GM19467 (cell line): Measurements from ENCODE around the gene SIGLEC11.
"Not testable (repeated sequence)": the region's sequence is repeated elsewhere in the genome, so short reads cannot be mapped to it uniquely, and the experiment has no call there.

ENCODE experiments used
- ATAC-seq: cut with Tn5 transposase; IDR thresholded peaks from one replicate; pipeline ENCODE4 v1.9.1; 2021; ENCODE audit warnings: mild to moderate bottlenecking, moderate library complexity; ENCODE audit not compliant: unreplicated experiment

The SIGLEC11 gene

DNA sequence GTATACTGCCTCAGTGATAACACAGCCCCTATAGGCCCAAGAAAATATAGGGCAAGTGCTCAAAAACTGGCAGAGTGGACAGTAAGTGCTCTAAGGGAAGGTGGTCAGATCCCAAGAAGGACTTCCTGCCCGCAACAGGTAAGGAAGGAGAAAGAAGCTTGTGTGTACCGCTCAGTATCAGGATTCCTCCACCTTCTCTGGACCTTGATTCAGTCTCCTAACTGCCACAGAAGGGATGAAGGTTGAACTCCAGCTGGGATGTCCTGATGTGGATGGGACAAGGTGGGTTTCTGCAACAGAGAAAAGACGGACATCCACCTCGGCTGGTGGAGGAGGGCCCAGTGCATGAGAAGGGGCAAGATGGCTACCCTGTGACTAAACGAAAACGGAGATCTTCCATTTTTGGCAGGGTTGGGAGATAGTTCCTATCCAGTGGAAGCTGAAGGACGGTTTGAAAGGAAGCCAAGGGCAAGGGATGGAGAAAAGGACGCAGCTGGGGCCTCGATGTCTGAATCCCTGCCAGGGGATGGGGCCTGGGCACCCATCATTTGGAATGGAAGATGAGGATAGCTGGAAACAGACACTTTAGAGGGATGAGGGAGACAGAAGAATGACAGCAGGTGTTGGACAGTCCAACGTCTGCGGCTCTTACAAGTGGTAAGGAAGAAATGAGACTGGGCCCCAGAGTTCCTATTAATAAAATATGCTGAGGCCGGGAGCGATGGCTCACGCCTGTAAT, 33.3 kb downstream of the SIGLEC11 start:
- ATAC-seq, result no peak

GRCh38 chr19:49926515-49926914, 34.5 kb downstream of the SIGLEC11 start:
- no peak for ATAC-seq

- ATAC-seq, result no peak
These were observed 35.5 kb downstream of the SIGLEC11 start for GRCh38 chr19:49925486-49925885.

GRCh38 chr19:49924881-49925210, 36.1 kb downstream of the SIGLEC11 start:
- not testable (repeated sequence) for ATAC-seq

- no peak for ATAC-seq
These were observed 36.7 kb downstream of the SIGLEC11 start for GRCh38 chr19:49924004-49924880.

DNA sequence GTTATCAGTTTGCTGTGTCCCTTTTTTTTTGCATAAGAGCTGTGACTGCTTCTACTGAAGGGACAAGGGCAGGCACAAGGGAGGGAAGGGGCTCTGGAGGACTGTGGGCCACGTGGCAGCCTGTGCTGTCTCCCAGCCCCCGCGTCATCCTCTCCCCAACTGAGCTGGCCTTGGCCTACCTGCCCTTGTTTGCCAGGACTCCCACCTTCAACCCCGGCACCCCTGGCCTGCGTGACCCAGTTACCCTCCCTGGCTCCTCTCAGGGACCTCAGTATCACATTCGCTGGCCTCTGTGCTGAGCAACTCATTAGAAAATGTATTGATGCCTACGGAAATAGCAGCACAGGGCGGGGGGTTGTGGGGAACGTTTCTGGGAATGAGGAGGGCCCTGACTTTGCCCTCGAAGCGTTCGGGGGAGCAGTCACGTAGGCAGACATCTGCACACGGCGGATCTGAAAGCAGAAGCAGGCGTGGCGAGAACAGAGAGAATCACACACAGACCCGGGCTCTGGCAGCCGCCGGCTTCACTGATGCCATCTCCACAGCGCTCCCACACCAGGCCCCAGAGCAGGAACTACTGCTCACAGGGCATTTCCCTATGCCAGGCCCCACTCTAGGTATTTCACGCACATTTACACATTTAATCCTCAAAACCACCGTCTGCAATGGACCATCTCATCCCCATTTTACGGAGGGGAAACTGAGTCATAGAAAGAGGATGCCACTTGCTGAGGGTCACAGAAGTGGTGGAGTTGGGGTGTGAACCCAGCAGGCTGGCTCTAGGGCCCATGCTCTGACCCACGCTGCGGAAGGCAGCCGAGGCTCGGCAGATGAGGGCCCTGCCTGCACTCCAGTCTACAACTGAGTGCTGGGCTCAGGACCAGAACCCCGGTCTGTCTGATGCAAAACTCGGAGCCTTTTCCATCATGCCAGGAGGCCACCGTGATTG, 37.6 kb downstream of the SIGLEC11 start:
- ATAC-seq, result no peak

GRCh38 chr19:49921871-49922795, 38.8 kb downstream of the SIGLEC11 start:
- ATAC-seq, result no peak

DNA sequence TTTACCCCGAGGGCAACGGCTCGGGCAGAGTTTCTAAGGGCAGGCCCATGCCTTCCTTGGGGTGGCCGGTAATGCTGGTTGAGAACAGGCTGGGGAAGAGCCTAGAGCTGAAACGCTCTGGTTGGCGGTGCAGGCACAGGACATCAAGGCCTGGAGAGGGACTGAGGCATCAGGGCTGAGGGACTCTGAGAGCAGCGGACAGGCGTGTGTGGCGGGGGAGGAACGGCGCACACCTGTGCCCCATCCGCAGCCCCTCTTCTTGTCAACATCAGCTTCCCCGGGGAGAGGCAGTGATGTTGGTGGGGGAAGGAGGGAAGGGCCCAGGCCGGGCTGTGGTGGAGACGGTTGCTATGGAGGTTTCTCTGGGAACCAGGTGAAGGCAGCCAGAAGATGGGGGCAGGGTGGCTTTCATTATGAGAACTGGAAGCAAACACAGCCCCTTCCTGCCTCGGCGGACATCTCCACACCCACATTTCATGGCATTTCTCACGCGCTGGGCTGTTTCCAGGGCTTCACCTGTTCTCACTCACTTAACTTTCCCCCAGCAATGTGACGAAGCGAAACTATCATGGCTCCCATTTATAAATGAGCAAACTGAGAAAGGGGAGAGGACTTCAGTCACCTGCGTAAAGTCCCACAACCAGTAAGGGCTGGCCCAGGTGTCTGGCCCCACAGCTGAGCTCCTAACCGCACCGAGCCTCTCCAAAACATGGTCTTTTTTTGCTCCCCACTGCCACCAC, 40.2 kb downstream of the SIGLEC11 start:
- no peak for ATAC-seq

DNA sequence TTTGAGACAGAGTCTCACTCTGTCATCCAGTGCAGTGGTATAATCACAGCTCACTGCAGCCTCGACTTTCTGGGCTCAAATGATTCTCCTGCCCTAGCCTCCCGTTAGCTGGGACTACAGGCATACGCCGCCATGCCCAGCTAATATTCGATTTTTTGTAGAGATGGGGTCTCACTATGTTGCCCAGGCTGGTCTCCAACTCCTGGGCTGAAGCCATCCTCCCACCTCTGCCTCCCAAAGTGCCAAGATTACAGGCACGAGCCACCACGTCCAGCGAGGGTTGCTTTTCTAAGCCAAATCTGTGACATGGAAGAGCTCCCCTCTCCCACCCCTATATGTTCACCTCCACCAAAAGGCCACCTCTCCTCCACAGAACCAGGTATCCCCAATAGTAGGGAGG, 42.9 kb downstream of the SIGLEC11 start:
- ATAC-seq, result no peak

- ATAC-seq, result no peak
These were observed 43.9 kb downstream of the SIGLEC11 start for GRCh38 chr19:49916839-49917733.

DNA sequence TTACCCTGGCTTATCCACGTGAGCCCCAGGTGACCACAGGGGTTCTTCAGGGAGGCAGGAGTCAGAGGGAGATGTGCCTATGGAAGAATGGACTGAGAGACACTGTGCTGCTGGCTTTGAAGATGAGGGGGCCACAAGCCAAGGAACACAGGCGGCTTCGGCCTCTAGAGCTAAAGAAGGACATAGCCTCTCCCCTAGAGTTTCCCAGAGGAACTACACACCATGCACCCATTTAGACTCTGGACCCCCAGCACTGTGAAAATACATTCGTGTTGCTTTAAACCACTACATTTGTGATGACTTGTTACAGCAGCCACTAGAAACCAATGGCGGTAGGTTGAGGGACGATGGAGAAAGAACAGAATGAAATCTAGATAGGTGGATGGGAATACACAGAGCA, 45.7 kb downstream of the SIGLEC11 start:
- no peak for ATAC-seq

DNA sequence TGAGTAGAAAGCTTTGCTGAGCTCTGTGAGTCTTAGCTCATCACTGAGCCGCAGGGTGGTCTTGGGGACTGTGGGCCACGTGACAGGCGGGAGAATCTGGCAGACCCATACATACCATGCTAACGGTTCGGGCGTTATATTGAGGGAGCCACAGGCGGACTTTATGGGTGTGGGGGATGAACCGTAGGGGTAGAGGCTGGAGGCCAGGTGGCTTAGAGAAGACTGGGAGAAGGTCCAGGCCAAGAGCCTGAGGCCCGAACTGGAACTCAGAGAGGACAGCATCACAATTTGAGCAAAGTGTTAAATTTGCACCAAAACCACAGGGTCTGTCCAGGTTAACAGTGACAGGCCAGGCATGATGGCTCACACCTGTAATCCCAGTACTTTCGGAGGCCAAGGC, 47.3 kb downstream of the SIGLEC11 start:
- ATAC-seq, result no peak

DNA sequence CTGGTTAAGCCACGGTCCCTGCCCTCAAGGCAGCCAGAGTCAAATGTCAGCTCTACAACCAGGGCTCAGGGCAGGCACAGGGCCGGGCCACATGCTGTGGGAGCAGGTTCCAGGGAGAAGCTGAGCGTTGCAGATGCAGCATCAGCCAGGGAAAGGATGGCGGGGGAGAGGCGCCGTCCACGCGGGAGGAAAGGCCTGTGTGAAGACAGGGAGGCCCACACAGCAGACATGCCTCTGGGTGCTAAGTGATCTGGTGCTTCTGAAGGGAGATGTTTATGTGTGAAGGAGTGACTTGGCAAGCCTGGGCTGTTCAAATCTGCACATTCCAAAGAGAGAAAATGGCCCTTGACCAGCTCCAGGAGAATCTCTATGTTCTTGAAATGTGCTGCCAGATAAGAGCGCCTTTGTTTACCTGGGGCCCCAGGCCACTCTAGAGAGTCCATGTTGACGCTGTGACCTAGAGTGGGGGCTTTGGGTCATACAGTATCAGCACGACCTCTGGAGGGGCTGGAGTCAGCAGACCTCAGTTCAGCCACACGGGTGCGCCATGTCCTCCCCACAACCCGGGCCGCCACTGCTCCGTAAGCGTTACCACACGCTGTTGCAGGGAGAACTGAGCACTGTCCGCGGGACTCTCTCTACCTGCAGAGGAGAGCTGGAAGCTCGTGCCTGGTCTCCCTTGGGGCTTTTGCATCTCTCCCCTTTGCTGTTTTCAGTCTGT, 47.8 kb downstream of the SIGLEC11 start:
- ATAC-seq, result no peak

DNA sequence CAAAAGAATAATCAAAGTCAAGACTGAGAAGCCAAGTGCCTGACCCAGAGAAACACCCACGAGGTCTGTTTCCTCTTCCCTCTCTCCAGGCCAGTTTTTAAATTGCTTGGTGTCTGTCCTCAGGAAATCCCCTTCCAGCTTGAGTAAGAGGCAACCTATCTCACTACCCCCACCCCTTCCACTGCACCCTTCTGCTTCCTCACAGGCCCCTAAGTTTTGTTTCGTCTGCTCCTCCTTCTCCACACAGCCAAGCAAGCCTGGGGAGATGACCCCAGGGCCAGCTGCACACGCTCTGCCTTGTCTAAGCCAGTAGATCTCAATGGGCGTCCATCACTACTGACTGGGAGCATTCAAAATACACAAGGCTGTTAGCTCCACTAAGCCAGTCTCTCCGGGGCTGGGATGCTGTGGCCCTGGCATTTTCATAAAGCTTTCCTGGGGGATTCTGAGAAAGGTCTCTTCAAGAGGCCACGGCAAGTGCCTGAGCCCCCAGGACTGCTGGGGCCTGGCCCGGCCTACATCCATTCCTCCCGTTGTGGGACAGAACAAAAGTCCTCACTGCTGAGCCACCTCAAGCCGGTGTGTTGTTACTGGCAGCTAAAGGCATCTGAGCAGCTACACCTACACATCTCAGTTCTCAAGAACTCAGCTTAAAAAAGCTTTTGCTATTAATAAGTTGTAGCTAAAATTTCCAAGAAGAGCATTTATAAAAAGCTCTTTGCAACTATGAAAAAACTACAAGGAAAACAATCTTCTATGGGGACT, 49.4 kb downstream of the SIGLEC11 start:
- ATAC-seq, result no peak

DNA sequence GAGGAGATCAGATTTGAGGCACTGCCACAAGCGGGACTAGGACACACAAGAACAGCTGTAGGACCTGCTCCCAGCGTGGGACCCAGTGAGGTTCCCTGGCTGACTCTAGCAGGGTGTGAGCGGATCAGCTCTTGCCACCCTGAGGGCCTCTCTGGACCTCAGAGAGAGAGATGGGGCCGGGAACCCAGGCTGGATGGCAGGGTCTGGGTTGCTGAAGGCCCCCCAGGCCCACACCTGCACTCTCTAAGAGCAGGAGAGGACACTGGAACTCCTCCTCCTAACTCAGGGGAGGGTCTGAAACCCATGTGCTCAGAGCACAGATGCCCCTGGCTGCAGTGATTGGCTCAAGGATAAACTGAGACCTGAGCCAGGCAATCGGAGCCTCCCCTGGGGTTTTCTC, 50.8 kb downstream of the SIGLEC11 start:
- ATAC-seq, result no peak

DNA sequence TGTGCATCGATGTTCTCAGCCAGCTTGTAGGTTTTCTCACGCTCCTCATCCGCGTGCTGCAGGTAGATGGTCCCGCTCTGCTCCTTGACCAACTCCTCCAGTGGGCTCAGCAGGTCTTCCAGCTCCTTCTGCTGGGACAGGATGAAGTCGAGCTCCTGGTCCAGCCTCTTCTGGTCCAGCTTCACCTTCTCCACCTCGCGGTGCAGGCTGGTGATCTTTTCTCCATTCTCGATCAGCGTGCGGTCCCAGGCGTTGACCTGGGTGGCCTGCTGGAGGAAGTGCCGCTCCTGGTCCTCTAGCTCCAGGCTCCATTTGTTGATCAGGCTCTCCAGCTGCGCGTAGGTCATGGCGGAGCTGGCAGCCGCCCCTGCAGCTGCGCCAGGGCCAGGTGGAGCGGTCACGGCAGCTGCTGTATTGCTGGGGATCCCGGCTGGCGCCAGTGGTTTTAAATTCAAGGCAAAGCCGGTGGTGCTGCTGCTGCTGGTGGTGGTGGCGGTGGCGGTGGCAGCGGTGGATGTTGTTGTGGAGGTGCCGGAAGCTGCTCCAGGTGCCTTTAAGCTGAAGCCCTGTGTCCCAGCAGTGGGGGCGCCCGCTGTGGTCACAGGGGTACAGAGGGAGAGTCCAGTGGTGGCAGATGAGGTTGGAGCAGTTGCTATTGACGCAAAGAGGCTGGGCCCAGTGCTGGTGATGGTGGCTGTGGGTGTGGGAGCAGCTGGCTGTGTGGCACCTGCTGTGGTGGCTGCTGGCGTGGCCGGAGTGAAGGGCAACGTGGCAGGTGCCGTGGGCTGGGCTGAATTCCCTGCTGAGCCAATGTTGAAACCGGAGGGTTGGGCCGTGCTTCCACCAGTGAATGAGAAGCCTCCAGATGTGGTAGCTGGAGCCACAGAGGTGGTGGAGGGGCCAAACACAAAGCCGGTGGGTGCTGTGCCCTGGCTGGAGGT, 52.2 kb downstream of the SIGLEC11 start:
- no peak for ATAC-seq
